HG03097 (cell line): Measurements from ENCODE around the gene NPB.

Experiments
- ATAC-seq: cut with Tn5 transposase; IDR thresholded peaks from one replicate; pipeline ENCODE4 v1.9.1; 2021; ENCODE audit not compliant: unreplicated experiment, low FRiP score

The NPB gene

GRCh38 chr17:81898029-81898866, 3.8 kb upstream of the NPB start:
- ATAC-seq, result no peak

GRCh38 chr17:81898885-81899284, 3.2 kb upstream of the NPB start:
- no peak for ATAC-seq

- ATAC-seq, result no peak
Observed at GRCh38 chr17:81899514-81900166, 2.4 kb upstream of the NPB start.

GRCh38 chr17:81900181-81900820, 1.7 kb upstream of the NPB start:
- no peak for ATAC-seq

GRCh38 chr17:81901167-81902022, 643 bp upstream of the NPB start:
- ATAC-seq, result no peak

GRCh38 chr17:81902653-81903414, 796 bp downstream of the NPB start:
- ATAC-seq, result no peak

- no peak for ATAC-seq
Observed at GRCh38 chr17:81903415-81903831, 1.4 kb downstream of the NPB start.

GRCh38 chr17:81903896-81904599, 2.0 kb downstream of the NPB start:
- ATAC-seq, result no peak

GRCh38 chr17:81904600-81905423, 2.8 kb downstream of the NPB start:
- no peak for ATAC-seq

- ATAC-seq, result no peak
Observed at GRCh38 chr17:81905424-81905875, 3.4 kb downstream of the NPB start.

- no peak for ATAC-seq
Observed at GRCh38 chr17:81905993-81906392, 4.0 kb downstream of the NPB start.

- no peak for ATAC-seq
Observed at GRCh38 chr17:81906476-81907218, 4.6 kb downstream of the NPB start.

GRCh38 chr17:81907219-81908145, 5.4 kb downstream of the NPB start:
- no peak for ATAC-seq

GRCh38 chr17:81908793-81909192, 6.8 kb downstream of the NPB start:
- no peak for ATAC-seq

- ATAC-seq, result no peak
Observed at GRCh38 chr17:81909231-81909630, 7.2 kb downstream of the NPB start.

GRCh38 chr17:81909966-81910839, 8.2 kb downstream of the NPB start:
- ATAC-seq, result no peak
